ENCODE data around the gene ULBP3. TPM values are rescaled to one million over a fixed set of nuclear protein-coding genes. Genes with fewer than 3 reads are reported as not detected.

ULBP3 gene
- total and polyA plus RNA-seq, 7 donors: 0.15 to 0.67 (median 0.36) TPM

DNA sequence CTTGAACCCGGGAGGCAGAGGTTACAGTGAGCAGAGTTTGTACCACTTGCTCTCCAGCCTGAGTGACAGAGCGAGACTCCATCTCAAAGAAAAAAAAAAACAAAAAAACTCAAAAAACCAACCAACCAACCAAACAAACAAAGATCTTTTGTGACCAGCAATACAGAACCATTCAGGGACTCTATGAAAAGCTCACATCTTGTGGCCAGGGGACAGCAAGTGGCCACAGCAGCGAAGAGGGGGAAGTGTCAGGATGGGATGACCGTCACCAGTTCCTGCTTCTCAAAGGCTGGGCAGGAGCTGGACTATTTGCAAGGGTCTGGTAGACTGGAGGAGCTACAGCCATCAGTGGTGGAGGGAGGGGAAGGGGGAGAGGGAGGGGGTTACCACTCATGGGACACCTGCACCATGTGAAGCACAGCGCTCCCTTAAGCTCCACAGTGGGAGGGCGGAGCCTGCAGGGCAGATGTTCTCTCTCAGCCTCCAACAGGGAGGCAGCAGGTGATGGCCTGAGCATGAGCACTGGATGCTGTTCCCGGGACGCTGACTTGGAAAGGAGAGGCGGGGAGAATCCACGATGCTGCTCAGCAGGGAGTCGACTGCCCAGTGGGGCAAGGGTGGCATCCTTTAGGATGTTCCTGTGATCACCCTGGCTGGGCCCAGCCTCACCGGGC, 19.7 kb upstream of the ULBP3 start:
- ATAC-seq (no peak), DNase-seq (no peak)
- Histone ChIP-seq H3K4me1 (no peaks in the 10 kb centered on the region), H3K27me3 (ENCODE audit: insufficient read depth in 3 of 3, low read length in 2 of 3) (no peaks in the 10 kb centered on the region), H3K9me3 (no peaks in the 10 kb centered on the region), H3K36me3 (ENCODE audit: insufficient read depth in 1 of 2, low read depth in 1 of 2) (no peaks in the 10 kb centered on the region), H3K4me3 (no peak overlapping the region), H3K27ac (no peak overlapping the region)
- intact Hi-C loops (cut with DNase I): no loop called here
- 74 to 82% (median 75%) methylated on average over 12 of the region's 12 CpGs for WGBS, 3 donors
- TF ChIP-seq, protein P1, sequence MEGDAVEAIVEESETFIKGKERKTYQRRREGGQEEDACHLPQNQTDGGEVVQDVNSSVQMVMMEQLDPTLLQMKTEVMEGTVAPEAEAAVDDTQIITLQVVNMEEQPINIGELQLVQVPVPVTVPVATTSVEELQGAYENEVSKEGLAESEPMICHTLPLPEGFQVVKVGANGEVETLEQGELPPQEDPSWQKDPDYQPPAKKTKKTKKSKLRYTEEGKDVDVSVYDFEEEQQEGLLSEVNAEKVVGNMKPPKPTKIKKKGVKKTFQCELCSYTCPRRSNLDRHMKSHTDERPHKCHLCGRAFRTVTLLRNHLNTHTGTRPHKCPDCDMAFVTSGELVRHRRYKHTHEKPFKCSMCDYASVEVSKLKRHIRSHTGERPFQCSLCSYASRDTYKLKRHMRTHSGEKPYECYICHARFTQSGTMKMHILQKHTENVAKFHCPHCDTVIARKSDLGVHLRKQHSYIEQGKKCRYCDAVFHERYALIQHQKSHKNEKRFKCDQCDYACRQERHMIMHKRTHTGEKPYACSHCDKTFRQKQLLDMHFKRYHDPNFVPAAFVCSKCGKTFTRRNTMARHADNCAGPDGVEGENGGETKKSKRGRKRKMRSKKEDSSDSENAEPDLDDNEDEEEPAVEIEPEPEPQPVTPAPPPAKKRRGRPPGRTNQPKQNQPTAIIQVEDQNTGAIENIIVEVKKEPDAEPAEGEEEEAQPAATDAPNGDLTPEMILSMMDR (IDR thresholded peaks at IDR 0.05): no peak

- H3K27ac ChIP-seq: no peak overlapping the region
- WGBS, 3 donors: 95 to 100% (median 100%) methylated on average over 1 of the region's 1 CpG
- no peaks in the 10 kb centered on the region for H3K27me3 ChIP-seq (ENCODE audit: insufficient read depth in 3 of 3, low read length in 2 of 3)
- TF ChIP-seq, protein P1 (IDR thresholded peaks at IDR 0.05): no peak
- no peaks in the 10 kb centered on the region for H3K4me1 ChIP-seq
- intact Hi-C loops (cut with DNase I): no loop called here
- H3K9me3 ChIP-seq: no peaks in the 10 kb centered on the region
- DNase-seq: no peak
- no peak overlapping the region for H3K4me3 ChIP-seq
- no peaks in the 10 kb centered on the region for H3K36me3 ChIP-seq (ENCODE audit: insufficient read depth in 1 of 2, low read depth in 1 of 2)
- no peak for ATAC-seq
These were observed 18.4 kb upstream of the ULBP3 start for GRCh38 chr6:150087336-150087735.

DNA sequence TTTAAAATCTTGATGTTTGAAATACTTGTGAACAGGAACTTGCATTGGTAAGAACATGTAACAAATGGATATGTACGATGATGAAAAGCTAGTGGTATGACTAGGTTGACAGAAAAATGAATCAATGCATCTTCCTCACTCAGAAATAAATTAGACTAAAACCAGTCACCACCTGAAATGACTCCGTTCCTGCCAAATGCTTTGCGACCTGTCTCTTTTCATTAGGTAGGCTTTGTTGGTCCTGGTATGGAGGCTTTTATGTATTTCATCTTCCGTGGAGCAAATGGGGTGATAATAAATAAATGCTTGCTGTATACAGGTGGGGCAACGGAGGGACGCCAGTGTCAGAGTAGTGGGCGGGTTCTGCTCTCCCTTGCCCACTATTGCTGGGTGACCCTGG, 17.1 kb upstream of the ULBP3 start:
- no peaks in the 10 kb centered on the region for H3K27me3 ChIP-seq (ENCODE audit: insufficient read depth in 3 of 3, low read length in 2 of 3)
- no peaks in the 10 kb centered on the region for H3K36me3 ChIP-seq (ENCODE audit: insufficient read depth in 1 of 2, low read depth in 1 of 2)
- 91 to 93% (median 91%) methylated on average over 7 of the region's 7 CpGs for WGBS, 3 donors
- H3K9me3 ChIP-seq: no peaks in the 10 kb centered on the region
- no peak overlapping the region for H3K27ac ChIP-seq
- no peak overlapping the region for H3K4me3 ChIP-seq
- no peak for DNase-seq
- no peaks in the 10 kb centered on the region for H3K4me1 ChIP-seq
- no peak for ATAC-seq
- TF ChIP-seq, protein P1 (IDR thresholded peaks at IDR 0.05): no peak
- intact Hi-C loops (cut with DNase I): no loop called here

DNA sequence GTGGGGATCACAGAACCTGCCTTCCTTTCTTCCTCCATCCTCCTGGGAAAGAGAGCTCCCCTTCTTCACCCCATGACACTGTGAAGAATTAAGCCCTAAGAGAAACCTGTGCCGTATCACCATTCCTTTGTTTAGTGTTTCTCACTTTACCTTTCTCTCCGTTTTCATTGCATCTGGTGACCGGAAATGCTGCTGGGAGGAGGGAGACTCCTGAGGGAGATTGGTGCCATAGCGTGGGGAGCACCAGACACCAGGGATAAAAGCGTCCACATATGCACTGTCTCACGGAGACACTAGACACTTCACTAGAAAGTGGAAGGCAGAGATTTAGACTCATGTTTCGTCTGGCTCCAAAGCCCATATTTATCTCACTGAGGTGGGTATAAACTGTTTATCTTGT, 15.5 kb upstream of the ULBP3 start:
- no peak overlapping the region for H3K27ac ChIP-seq
- H3K27me3 ChIP-seq (ENCODE audit: insufficient read depth in 3 of 3, low read length in 2 of 3): no peaks in the 10 kb centered on the region
- H3K4me3 ChIP-seq: no peak overlapping the region
- ATAC-seq: no peak
- H3K9me3 ChIP-seq: no peaks in the 10 kb centered on the region
- TF ChIP-seq, protein P1 (IDR thresholded peaks at IDR 0.05): no peak
- 77 to 80% (median 80%) methylated on average over 7 of the region's 7 CpGs for WGBS, 3 donors
- H3K36me3 ChIP-seq (ENCODE audit: insufficient read depth in 1 of 2, low read depth in 1 of 2): no peaks in the 10 kb centered on the region
- no peaks in the 10 kb centered on the region for H3K4me1 ChIP-seq
- intact Hi-C loops (cut with DNase I): loop anchor here (5.0 kb wide), 2 partner anchors 53 to 313 kb away; no protein-coding TSS in a partner anchor
- no peak for DNase-seq

DNA sequence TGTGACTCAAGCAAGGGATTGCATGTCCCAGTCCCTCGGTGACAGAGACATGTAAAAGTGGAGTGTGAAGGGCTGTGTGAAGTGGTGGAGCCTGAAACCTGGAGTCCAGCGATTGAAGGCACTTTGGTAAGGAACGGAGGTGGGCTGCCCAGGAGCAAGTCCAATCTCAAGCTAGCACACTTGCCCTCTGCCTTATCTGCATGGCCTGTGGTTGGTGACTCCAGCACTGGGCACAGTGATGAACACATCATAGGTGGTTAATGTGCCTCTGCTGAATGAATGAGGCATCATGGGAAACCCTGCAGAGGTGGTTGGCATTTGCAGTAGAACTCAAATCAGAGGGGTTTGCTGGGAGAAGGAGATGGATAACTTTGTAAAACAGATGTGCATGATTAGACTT, 14.9 kb upstream of the ULBP3 start:
- no peaks in the 10 kb centered on the region for H3K27me3 ChIP-seq (ENCODE audit: insufficient read depth in 3 of 3, low read length in 2 of 3)

More for the DNA sequence above, 14.9 kb upstream of the ULBP3 start:
- Histone ChIP-seq H3K4me1 (no peaks in the 10 kb centered on the region), H3K36me3 (ENCODE audit: insufficient read depth in 1 of 2, low read depth in 1 of 2) (no peaks in the 10 kb centered on the region), H3K4me3 (no peak overlapping the region), H3K27ac (no peak overlapping the region), H3K9me3 (no peaks in the 10 kb centered on the region)
- 90 to 92% (median 91%) methylated on average over 3 of the region's 3 CpGs for WGBS, 3 donors
- intact Hi-C loops (cut with DNase I): loop anchor here (5.0 kb wide), 2 partner anchors 53 to 313 kb away; no protein-coding TSS in a partner anchor
- TF ChIP-seq, protein P1 (IDR thresholded peaks at IDR 0.05): no peak
- DNase-seq (no peak), ATAC-seq (no peak)
